GM12892 (cell line): ENCODE data around the gene WLS.

ENCODE experiments used
- POLR2A ChIP-seq: IDR thresholded peaks from 2 replicates; pipeline ENCODE4 v1.6.1; 2011; ENCODE audit warnings: low read depth, low read length, control low read depth
- POLR2AphosphoS5 ChIP-seq: IDR thresholded peaks from 2 replicates; pipeline ENCODE4 v1.6.1; 2011; ENCODE audit warnings: low read depth, low read length, control low read depth
- TAF1 ChIP-seq: IDR thresholded peaks from 2 replicates; pipeline ENCODE4 v1.6.1; 2011; ENCODE audit warnings: low read depth, mild to moderate bottlenecking, control low read depth, low read length, borderline replicate concordance

DNA sequence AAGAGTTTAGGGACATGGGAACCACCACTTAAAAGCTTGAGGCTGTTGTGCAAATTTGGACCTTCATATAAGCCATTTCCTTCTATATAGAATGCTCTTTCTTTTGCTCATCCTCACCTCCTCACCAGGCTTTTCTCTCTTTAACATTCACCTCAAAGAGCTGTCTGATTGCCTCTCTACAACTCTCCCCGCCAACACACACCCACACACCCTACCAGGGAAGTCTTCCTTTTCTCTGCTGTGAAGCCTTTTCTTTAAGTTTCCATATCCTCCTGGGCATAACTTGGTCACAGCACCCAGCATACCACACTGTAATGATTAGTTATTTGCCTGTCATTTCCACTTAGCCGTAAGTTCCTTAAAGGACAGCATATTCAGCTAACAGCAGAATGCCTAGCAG lies 40.6 kb downstream of the WLS start:
- no peak for TF ChIP-seq POLR2A
- TF ChIP-seq POLR2AphosphoS5, result no peak
- no peak for TF ChIP-seq TAF1
